Stimulated activated CD4-positive, alpha-beta T cell treated with anti-CD3 and anti-CD28 coated beads, Interleukin-12 subunit alpha, Interleukin-12 subunit beta, amount 100 ng/mL, for 24 hours (primary cell): ENCODE data around the gene INPP5F.
"Not testable (repeated sequence)": the region's sequence is repeated elsewhere in the genome, so short reads cannot be mapped to it uniquely, and the experiment has no call there.

Experiments
- DNase-seq, 2 experiments: peaks; one replicate each; pipeline ENCODE4 v3.0.0-alpha.2; 2020; ENCODE audit warnings: low read depth in 2 of 2

INPP5F gene

DNA sequence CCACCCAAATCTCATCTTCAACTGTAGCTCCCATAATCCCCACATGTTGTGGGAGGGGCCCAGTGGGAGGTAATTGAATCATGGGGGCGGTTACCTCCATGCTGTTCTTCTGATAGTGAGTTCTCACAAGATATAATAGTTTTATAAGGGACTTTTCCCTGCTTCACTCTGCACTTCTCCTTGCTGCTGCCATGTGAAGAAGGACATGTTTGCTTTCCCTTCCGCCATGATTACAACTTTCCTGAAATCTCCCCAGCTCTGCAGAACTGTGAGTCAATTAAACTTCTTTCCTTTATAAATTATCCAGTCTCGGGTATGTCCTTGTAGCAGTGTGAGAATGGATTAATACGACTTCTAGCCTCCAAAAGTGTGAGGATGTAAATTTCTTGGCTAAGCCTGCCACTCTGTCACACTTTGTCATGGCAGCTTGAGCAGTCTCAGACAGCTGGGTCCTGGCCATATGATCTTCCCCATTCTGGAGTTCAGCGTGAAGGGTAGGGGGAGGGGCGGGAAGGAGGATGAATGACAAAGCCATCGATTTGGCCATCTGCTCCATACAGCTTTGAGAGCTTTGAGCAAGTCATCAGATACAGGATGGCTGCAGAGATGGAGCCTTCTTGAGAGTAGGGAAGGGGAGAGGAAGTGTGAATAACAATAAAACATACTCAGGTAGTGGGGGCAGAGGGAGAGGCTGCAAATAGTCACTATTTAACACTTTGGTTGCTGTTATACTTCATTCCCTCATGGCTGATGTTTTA lies 19.1 kb upstream of the INPP5F start:
- no peak for DNase-seq

DNA sequence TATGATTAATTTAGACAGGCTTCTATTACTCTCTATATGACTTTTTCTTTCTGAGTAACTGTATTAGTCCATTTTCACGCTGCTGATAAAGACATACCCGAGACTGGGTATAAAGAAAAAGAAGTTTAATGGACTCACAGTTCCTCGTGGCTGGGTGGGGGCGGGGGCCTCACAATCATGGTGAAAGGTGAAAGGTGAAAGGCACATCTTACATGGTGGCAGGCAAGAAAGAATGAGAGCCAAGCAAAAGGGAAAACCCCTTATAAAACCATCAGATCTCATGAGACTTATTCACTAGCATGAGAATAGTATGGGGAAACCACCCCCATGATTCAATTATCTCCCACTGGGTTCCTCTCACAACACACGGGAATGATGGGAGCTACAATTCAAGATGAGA lies 18.5 kb upstream of the INPP5F start:
- DNase-seq = peak in 1 of 2 experiments; percentile 48

DNA sequence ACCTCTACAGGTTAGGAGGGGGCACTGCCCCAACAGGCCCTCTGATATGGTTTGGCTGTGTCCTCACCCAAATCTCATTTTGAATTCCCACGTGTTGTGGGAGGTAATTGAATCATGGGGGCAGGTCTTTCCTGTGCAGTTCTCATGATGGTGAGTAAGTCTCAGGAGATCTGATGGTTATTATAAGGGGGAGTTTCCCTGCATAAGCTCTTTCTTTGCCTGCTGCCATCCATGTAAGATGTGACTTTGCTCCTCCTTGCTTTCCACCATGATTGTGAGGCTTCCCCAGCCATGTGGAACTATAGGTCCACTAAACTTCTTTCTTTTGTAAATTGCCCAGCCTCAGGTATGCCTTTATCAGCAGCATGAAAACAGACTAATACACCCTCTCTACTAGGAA lies 14.9 kb upstream of the INPP5F start:
- DNase-seq = not testable (repeated sequence)

DNA sequence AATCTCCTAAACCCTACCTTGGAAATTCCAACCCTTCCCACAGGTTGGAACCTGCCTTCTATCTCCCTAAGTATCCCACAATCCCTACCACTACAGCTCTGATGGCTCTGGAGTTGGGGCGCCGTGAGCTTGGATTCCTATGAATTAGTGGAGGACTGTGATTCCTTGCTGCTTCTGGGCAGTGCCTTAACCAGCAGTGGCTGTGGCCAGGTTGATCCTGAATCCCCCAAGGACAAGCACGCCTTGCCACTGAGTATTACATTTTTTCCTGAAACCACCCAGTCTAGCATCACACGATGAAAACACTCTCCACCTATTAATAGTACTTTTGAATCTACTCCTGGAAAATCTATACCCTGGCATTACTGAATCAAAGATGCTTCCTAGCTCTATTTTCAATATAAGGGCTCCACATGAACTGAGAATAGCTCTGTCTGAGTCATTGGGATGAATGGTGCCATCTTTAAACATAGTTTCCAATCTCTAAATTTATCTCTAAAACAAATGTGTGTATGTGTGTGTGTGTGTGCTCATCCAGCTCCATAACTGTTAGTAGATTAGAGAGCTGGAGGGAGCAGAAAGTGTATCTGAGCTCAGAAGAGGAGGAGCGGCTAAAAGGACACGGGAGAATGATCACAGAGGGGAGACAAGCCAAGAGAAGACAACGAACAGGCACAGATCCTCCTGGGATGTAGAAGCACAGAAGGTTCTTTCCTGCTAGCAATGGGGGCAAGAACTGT lies 11.9 kb upstream of the INPP5F start:
- DNase-seq = no peak

DNA sequence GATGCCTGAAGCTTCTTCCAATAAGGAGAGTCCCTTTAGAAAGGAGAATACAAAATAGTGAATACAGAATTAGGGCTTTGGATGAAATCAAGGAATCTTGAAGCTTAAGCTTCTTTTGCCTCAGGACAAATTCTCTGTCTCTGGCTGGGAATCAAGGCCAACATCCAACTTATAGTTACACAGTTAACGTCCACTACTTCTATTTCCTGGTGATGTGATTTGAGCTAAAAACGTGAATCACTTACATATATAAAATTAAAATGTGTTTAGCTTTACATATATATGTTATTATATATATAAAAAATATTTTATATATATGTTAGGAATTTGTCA lies 11.4 kb upstream of the INPP5F start:
- no peak for DNase-seq

DNA sequence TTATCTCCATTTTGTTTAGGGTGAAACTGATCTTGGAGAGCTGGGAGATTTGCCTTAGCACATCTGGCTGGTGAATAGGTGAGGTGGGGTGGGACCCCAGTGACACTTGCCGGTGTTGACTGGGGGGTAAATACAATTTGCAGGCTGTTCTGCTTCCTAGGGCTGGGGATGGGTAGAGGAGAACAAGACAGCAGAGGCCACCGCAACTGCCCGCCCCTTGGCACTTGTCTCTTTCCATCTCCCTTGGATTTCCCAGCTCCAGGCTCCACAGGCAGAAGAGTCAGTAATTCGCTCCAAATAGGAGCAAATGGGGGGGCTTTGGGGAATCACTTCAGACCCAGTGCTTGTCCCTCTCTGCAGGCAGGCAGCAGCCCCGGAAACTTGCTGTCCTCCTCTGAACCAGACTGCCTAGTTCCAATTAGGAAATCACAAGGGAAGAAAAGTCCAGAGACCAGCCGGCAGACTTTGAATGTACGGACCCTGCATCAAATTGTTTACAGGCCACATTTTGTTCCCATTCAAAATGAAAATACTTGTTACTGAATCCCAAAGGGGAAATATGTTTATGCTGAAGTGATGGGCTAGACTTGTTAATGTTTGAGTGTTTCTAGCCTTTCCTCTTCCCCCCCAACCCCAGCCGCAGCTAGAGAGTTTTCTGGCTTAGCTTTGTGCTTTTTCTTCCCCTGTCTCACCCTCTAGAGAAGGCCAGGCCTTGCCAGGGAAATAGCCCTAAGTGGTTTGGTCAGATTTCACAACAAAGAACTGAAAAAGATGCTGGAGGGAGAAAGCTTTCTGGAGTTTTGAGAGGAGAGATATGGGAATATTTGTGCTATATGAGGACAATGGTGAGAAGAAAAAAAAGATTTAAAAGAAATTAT lies 10.0 kb upstream of the INPP5F start:
- no peak for DNase-seq

DNA sequence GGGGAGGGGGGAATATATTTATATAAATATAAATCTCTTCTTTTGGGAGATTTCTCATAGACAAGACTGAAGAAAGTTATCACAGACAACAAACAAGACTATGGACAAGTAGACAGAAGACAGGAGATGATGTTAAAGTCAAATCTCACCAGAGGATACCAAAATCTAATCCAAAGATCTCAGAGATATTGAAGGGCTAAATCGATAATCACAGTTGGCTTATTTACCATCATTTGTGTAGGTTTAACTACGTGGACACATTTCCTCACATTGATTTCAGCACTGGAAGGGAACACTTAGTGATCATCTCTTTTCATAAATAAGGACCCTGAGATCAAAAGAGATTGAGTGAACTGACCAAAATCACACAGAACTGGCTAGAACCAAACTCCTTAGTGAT lies 2.7 kb upstream of the INPP5F start:
- DNase-seq = no peak

DNA sequence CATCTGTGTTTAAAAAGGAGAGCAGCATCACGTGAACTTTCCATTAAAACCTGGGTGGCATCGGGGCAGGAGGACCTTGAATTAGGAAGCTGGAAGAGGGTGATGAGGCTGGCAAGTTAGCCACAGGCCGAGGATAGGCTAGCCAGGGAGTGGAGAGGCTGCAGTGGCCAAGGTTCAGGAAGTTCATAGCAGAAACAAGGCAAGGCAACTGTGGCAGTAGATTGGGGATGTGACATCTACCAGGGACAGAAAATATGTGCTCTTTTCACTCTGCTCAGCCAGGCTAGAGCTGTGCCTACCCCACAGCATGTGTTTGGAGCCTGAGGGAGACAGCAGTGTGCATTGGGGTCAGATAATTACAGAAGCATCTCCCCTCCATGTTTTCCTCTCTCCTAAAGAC lies 2.2 kb upstream of the INPP5F start:
- no peak for DNase-seq

DNA sequence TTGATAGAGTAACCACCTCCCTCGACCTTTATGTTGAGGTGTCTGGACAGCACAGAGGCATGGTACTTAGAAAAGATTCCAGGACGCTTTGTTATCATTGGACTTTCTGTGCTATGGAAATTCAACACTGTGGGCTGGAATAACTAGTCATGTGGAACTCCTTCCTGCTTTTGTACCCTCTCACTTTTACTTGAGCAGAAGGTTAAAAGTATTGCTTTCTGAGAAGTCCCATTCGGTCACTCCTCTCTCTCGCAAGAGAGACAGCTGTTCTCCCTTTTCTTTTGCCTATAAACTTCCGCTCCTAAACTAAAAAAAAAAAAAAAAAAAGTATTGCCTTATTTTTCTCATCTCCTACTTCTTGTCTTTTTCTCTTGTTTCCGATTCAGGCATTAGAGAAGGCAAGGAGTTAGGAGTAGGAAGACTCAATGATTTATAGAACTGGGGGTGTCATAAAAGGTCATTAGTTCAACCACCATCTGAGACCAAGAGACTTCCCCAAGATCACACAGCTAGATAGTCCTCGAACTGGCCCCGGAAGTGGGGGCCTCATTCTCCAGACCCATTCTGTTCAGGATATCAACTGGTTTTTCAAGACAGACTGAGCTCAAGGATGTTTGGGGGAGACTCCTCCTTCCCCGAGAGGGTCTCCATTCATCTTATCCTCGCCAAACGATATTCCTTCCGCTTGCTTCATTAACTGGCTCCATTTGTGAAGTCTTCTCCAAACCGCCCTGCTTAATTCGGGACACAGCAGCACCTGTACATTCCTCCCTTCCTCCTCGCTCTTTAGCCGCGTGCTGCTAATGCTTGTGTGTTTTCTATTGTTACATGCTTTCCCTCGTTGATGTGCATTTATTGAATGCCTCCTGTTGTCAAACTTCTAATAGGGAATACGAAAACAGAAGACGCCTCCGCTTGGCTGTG lies 995 bp upstream of the INPP5F start:
- no peak for DNase-seq

DNA sequence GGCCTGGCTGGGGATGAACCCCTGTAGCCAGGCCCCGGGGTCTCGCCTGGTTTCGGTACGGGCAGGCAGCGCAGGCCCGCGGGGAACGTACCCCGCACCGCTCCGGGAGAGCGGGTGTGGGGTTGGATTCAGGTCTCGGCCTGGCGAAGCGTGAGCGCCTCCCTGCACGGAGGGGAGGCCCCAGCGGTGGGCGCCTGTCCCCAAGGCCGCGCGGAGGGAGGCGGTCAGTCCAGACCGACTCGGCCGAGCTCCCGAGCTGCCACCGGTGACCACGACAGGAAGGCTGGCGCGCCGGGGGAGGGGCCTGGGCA lies 378 bp upstream of the INPP5F start:
- no peak for DNase-seq

DNA sequence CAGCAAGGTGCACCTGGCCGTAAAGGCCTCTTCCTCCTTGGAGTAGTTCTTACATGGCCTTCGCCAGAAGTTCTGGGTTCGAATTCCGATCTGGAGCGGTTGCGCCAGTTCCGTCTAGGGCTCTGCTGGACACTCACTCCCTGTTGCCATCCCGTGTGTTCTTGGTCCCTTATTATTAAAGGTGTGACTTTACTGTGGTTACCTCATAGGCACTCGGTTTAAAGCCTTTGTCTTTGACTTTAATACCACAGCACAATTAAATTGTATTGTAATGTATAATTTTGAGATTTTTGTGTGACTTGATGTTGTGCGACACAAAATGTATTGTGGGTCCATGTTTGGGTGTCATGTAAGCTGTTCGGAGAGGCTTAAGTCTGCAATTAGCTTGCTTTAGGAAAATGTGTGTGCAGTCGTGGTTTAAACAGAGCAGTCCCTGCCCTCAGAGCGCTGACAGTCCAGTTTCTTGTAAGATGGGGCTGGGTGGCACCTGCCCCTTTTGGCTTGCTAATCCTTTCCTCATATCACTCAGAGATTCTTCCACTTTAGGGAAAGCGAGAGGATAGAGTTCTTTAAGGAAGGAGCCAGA lies 919 bp downstream of the INPP5F start:
- DNase-seq = no peak

DNA sequence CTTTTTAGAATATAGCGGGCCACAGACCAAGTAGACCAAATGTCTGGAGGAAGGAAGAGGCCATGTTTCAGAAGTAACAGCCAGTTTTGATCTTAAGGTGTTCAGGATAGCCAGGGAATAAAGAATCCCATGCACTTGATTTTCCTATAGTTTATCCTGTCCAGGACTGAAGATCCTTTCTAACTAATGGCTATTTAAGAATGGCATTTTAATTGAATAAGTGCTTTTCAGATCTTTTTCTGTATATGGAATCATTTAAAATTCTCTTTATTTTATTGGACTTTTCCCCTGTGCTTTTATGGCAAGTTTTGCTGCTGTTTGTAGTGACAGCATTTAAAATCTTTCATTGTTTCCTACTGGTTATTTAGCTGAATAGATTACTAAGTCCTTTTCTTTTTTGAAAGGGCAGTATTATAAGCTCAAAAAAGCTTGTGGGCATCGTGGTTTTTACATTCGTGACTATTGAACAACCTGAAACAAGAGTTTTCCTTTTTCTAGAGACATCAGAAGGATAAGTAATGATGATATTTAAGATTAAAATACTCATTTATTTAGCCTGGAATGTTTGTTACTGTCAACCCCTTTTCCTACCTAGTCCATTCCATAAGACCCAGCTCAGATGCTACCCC lies 2.4 kb downstream of the INPP5F start:
- DNase-seq = no peak

DNA sequence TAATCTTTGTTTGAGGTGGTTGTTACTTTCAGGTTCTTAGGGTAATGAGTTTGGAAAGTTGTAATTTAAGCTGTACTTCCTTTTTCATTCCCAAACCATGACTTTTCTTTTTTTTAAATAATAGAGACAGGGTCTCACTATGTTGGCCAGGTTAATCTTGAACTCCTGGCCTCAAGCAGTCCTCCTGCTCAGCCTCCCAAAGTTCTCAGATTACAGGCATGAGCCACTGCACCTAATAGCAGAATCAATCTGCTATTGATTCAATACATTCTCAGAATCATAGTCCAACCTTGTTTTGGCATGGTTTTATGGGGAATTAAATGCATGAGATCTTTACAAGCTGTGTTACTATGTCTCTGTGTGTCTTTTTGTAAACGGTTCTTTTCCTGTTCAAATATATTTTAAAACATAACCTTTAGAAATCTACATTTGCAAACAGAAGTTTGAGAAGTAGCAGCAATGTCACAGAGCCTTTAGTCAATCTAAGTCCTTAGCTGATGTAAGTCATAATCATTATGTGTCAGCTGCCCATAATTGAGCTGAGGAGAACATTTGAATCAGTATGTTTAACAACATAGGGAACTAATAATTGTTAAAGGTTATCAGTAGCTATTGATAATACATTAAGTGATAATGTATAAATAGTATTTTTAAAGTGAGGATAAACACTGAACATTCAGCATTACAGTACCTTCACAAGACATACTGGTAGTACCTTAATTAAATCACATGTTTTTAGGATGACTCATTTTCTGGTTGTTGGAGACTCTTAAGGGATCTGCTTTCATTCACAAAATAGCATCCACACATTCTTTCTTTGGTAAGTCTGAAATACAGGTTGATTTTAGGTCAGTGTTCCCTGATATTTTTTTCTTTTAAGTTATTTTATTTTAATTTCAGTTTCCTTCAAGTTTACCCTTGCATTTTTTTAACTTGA lies 8.8 kb downstream of the INPP5F start:
- DNase-seq = no peak

DNA sequence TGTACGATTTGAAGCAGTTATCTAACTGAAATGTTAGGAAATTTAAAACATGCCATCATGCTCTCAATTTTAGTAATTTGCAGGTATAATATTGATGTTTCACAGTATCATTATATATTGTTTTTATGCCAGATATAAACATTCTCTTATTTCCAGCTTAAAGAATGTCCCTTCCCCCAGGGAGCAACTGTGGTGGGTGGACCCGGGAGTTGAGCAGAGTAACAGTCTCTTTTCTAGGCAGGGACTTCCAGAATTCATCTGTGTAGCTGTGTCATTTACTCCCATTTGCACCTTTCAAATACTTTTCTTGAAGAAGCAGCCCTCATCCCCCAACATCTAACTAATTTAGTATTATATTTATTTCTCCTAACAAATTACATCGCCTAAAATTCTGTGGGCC lies 9.6 kb downstream of the INPP5F start:
- DNase-seq = no peak

DNA sequence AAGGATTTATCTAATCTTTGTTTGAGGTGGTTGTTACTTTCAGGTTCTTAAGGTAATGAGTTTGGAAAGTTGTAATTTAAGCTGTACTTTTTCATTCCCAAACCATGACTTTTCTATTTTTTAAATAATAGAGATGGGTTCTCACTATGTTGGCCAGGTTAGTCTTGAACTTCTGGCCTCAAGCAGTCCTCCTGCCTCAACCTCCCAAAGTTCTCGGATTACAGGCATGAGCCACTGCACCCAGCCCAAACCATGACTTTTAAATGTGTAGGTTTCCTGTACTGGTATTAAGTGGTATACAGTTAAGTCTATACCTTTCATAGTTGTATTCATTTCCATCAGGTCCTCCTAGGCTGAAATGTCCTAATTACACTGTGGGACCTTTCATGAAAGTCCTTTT lies 10.4 kb downstream of the INPP5F start:
- no peak for DNase-seq

DNA sequence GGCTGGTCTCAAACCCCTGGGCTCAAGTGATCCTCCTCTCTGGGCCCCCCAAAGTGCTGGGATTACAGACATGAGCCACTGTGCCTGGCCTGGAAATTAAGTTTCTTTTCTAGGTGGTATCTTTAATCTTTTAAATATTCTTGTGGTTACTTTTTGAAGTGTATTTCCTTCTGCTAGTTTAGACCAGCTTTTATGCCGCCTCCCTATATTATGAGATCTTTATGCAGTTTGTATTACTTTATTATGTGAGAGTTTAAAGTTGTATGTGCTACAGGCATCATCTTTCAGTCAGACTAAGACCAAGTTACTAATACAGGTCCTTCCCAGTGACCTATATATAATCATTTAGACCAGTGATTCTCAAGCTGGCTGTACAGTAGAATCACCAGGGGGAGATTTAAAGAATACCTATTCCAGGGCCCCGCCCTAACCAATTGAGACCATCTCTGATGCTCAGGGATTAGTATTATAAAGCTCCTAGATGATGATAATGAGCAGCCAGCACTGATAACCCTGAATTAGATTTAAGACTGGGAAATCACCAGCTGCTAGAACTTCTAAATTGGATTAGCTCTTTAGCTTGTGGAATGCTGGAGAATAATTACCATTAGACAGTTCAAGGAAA lies 11.3 kb downstream of the INPP5F start:
- DNase-seq = no peak

DNA sequence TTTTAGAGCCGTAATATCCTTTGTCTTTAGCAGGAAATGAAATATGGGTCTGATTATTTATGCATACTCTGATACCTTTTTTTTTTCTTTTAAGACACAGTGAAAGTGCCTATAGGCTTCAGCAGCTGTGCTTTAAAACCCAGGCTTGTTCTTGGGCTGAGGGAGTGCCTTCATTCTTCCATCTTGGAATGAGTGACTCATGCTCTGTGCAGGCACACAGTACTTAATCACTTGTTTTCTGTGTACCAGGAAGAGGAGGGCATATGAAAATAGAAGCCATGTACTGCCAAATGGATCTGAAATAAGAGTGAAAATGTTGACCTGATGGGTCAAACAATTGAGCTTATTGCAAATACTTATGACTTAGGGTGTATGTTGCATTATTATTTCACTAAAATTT lies 12.0 kb downstream of the INPP5F start:
- no peak for DNase-seq

DNA sequence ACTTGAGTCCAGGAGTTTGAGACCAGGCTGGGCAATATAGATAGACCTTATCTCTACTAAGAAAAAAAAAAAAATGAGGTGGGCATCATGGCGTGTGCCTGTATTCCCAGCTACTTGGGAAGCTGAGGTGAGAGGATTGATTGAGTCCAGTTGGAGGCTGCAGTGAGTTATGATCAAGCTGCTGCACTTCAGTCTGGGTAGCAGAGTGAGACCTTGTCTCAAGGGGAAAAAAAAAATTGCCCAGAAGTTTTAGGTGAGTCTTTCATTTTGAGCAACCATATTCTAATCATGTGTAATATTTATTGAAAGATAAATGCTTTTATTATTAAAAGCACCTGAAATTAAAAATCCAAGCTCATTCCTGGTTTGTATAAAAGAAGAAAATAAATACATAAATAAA lies 13.1 kb downstream of the INPP5F start:
- no peak for DNase-seq

DNA sequence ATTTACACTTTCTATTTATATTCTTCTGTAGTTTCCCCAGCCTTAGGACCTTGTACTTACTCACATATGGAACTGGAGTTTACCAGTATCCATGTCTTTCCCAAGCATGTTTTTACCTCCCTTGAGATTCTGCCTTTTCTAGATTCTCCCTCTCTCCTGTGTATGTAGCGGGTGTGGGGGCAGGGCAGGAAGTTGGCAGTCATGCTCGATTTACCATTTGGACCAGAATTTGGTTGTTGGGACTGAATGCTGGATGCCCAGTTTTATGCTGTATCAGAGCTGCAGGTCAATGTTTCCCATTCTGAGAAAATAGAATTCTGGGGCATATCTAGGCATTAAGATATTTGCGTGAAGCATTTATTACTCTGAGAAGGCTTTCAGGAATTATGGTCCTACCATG lies 14.2 kb downstream of the INPP5F start:
- no peak for DNase-seq
